NCI-H2196 treated with DMSO at 0.1 percent for 48 hours (cell line): ENCODE data around the gene TMEM81.

Experiments
- DNase-seq: peaks from one replicate; lab custom pipeline; 2025; ENCODE audit not compliant: unreplicated experiment; lab: John Stamatoyannopoulos, UW

TMEM81 gene

GRCh38 chr1:205084360-205084759 lies at the start of gene TMEM81:
Gene TMEM81 (minus strand): TSS chr1:205084460. CDS start chr1:205084320, 140 bp downstream.
- no peak for DNase-seq

GRCh38 chr1:205133287-205133686 lies 49.0 kb upstream of the TMEM81 start:
- no peak for DNase-seq

- no peak for DNase-seq
These were observed 45.3 kb upstream of the TMEM81 start for GRCh38 chr1:205129447-205130029.

GRCh38 chr1:205128050-205128449 lies 43.8 kb upstream of the TMEM81 start:
- DNase-seq, result no peak

GRCh38 chr1:205127646-205128045 lies 43.4 kb upstream of the TMEM81 start:
- no peak for DNase-seq

- DNase-seq, result no peak
These were observed 40.5 kb upstream of the TMEM81 start for GRCh38 chr1:205124726-205125125.

- no peak for DNase-seq
These were observed 38.2 kb upstream of the TMEM81 start for GRCh38 chr1:205122489-205122882.

GRCh38 chr1:205121660-205122488 lies 37.6 kb upstream of the TMEM81 start, which contains the start of gene RBBP5:
Gene RBBP5 (minus strand): TSS chr1:205121978. CDS start chr1:205121873, 105 bp downstream.
- peak; percentile 90 for DNase-seq

- DNase-seq, result no peak
These were observed 34.5 kb upstream of the TMEM81 start for GRCh38 chr1:205118752-205119151.

GRCh38 chr1:205111354-205111753 lies 27.1 kb upstream of the TMEM81 start:
- no peak for DNase-seq

- DNase-seq, result no peak
These were observed 25.5 kb upstream of the TMEM81 start for GRCh38 chr1:205109711-205110110.

- no peak for DNase-seq
These were observed 25.0 kb upstream of the TMEM81 start for GRCh38 chr1:205109269-205109668.

- no peak for DNase-seq
These were observed 24.2 kb upstream of the TMEM81 start for GRCh38 chr1:205108464-205108863.

GRCh38 chr1:205107327-205107726 lies 23.1 kb upstream of the TMEM81 start:
- DNase-seq, result no peak

GRCh38 chr1:205102404-205102803 lies 18.1 kb upstream of the TMEM81 start:
- no peak for DNase-seq

- DNase-seq, result no peak
These were observed 14.0 kb upstream of the TMEM81 start for GRCh38 chr1:205098242-205098641.

GRCh38 chr1:205095422-205095821 lies 11.2 kb upstream of the TMEM81 start:
- no peak for DNase-seq

GRCh38 chr1:205091043-205091740 lies 6.9 kb upstream of the TMEM81 start:
- no peak for DNase-seq

GRCh38 chr1:205088341-205088740 lies 4.1 kb upstream of the TMEM81 start:
- DNase-seq, result no peak

GRCh38 chr1:205082431-205082830 lies 1.8 kb downstream of the TMEM81 start:
- no peak for DNase-seq

- no peak for DNase-seq
These were observed 6.3 kb downstream of the TMEM81 start for GRCh38 chr1:205077934-205078311.
